ENCODE data around the gene DCX. TPM values are rescaled to one million over a fixed set of nuclear protein-coding genes. Genes with fewer than 3 reads are reported as not detected.

The DCX gene
- total RNA-seq (2022; extraction: Qiagen RNA extraction; ENCODE audit: low read depth): not detected in 5 replicates

DNA sequence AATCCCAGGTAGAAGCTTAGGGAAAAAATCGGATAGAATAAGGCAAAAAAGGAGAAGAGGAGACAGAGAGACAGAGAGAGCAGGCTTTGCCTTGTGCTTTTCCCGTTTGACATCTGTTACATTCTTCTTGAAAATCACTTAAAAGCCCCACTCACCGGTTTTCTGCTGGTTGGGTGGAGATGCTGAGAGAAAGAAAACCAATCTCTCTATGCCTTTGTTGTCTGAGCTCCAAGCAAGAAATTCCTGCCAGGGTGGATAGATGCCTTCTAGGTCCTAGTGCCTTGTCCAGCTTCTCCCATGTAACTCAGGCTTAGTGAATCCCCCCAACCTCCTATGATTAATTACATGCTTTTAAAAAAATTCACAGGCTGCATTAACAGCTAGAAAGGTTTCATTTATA is at the start of gene DCX:
TSS of gene DCX (minus strand) at position 210 of the 400 bp plus-strand sequence. CDS start 1,794 bp downstream, outside the sequence.

DNA sequence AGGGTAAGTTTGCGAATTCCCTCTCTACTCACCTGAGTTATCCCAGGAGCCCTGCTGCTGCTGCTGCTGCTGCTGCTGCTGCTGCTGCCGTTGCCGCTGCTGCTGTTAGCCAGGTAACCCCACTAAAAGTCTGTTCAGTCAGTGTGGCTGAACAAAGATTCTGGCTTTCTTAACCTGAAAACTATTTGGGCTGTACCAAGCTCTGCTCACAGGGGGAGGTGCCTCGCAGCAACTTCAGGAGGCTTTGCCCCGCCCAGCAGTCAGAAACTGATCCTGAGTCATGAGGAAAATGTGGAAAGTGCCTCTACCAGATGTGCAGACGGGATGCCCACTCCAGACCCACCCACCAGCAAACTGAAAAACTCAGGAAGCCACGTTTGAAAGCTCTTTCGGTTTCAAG is 141.7 kb downstream of the DCX start, which contains the start of gene CAPN6:
TSS of gene CAPN6 (minus strand) at position 145 of the 400 bp plus-strand sequence. CDS start 6,547 bp downstream, outside the sequence.

Other genes starting within 250 kb of the DCX start
- gene CAPN6, start 141.7 kb downstream of the DCX start, total RNA-seq (2022; extraction: Qiagen RNA extraction; ENCODE audit: low read depth): not detected in 5 replicates
- gene SERTM2, start 99.5 kb upstream of the DCX start, total RNA-seq (2022; extraction: Qiagen RNA extraction; ENCODE audit: low read depth): not detected in 5 replicates